Glomerular visceral epithelial cell (primary cell): ENCODE data around the gene PIBF1.

Source experiments
- DNase-seq: peaks from one replicate; pipeline ENCODE4 v3.0.0-alpha.2; 2016; ENCODE audit errors: extremely low spot score

PIBF1 gene

GRCh38 chr13:73059460-73060250, 277.7 kb downstream of the PIBF1 start:
- peak; percentile 56 for DNase-seq

- peak; percentile 40 for DNase-seq
Measured at GRCh38 chr13:73060251-73061160, 278.6 kb downstream of the PIBF1 start.

DNA sequence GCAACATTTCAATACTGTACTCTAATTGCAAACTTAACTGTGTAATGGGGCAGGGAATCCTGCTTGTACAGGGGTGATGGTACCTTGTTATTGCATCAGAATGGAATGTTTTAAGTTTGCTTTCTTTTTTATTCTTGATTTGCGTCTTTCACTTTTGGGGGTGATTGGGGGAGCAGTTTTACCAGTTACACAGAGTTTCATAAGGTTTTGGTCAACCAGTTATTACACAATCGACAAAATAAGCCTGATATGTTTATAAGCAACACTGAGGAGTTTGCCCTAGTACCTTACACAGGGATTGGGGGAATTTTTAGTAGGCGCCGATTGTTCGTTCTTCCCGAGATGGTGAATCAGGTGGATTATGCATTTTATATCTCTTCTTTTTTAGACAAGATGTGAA, 279.5 kb downstream of the PIBF1 start:
- DNase-seq, result no peak

DNA sequence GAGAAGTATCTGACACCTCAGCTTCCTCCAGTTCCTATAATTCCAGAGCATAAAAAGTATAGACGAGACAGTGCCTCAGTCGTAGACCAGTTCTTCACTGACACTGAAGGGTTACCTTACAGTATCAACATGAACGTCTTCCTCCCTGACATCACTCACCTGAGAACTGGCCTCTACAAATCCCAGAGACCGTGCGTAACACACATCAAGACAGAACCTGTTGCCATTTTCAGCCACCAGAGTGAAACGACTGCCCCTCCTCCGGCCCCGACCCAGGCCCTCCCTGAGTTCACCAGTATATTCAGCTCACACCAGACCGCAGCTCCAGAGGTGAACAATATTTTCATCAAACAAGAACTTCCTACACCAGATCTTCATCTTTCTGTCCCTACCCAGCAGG, 279.9 kb downstream of the PIBF1 start:
- DNase-seq, result no peak

DNA sequence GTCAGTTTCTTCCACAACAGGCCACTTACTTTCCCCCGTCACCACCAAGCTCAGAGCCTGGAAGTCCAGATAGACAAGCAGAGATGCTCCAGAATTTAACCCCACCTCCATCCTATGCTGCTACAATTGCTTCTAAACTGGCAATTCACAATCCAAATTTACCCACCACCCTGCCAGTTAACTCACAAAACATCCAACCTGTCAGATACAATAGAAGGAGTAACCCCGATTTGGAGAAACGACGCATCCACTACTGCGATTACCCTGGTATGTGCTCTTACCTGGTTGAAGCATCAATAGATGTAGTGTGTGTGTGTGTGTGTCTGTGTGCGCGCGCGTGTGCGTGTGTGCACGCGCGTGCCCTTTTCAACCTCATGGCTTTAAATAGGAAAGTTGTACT, 280.5 kb downstream of the PIBF1 start:
- no peak for DNase-seq

DNA sequence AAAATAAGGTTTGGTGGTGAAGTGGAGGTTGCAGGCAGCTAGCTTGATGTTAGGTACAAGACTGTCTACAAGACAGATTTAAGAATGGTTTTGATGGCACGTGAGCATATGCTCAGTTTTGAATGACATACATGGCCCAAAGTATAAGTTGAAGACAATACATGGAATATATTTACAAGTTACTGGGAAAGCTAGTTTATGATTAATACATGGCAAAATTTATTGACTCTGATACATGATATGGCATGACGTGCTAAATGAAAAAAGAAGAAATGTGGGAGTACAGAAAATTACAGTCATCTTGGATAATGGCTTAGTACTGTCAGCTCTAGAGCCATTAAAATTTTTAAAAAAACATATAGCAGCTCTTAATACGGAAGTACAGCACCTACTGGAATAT, 281.2 kb downstream of the PIBF1 start:
- no peak for DNase-seq

DNA sequence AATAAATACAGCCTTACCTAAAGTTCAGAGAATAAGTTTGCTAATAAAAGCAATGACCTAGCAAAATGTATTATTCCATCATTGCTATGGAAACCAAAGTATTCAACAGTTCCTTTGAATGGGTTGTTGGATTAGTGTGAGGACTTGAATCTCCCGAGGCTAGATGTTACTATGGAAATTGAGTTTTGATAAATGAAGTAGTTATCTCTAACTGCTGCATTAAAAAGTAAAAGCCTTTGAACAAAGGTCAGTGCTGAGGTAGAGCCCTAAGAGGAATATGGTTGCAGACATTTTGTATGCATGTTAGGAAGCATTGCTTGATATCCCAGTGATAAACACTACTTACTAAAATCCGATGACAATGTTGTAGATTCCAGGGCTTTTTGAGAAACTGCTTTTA, 283.1 kb downstream of the PIBF1 start:
- DNase-seq, result no peak

- no peak for DNase-seq
Measured at GRCh38 chr13:73065665-73066340, 283.9 kb downstream of the PIBF1 start.
